Measurements from ENCODE around the gene NDUFB10.

Gene NDUFB10

GRCh38 chr16:2003827-2004641, 44.7 kb downstream of the NDUFB10 start:
- DNase-seq = peak; percentile 90 to 91

GRCh38 chr16:2004795-2005517, 45.6 kb downstream of the NDUFB10 start:
- DNase-seq = no peak

GRCh38 chr16:2005646-2006045, 46.3 kb downstream of the NDUFB10 start:
- no peak for DNase-seq

GRCh38 chr16:2006317-2006716, 47.0 kb downstream of the NDUFB10 start:
- DNase-seq = no peak

GRCh38 chr16:2007081-2007836, 47.9 kb downstream of the NDUFB10 start:
- no peak for DNase-seq

GRCh38 chr16:2008009-2008526, 48.7 kb downstream of the NDUFB10 start:
- DNase-seq = no peak

GRCh38 chr16:2008631-2009163, 49.4 kb downstream of the NDUFB10 start:
- no peak for DNase-seq

- no peak for DNase-seq
Measured at GRCh38 chr16:2009164-2009711, 49.9 kb downstream of the NDUFB10 start.

- DNase-seq = peak; percentile 69 to 73
Measured at GRCh38 chr16:2009791-2010510, 50.6 kb downstream of the NDUFB10 start, which contains the start of gene ZNF598. Gene ZNF598 (minus strand): TSS chr16:2009821.
